Mesenchymal stem cell (in vitro differentiated cells and primary cell): ENCODE data around the gene AMIGO3. TPM values are rescaled to one million over a fixed set of nuclear protein-coding genes. Genes with fewer than 3 reads are reported as not detected.
A peak's percentile ranks its signal among the peaks of the same experiment; 100 is the strongest.

ENCODE experiments used
- DNase-seq: peaks from one replicate; pipeline ENCODE4 v3.0.0-alpha.2; 2013
- H2AFZ ChIP-seq: one replicate; pipeline ENCODE4 v1.6.1; 2013; ENCODE audit warnings: low read depth, mild to moderate bottlenecking, control low read depth, inconsistent platforms, low read length, moderate library complexity
- H2AK5ac ChIP-seq: 2 replicates; pipeline ENCODE4 v1.6.1; 2013; ENCODE audit warnings: low read length, moderate library complexity, mild to moderate bottlenecking, inconsistent platforms; ENCODE audit not compliant: severe bottlenecking
- H2BK120ac ChIP-seq: one replicate; pipeline ENCODE4 v1.6.1; 2013; ENCODE audit warnings: low read depth, mild to moderate bottlenecking, inconsistent platforms, low read length, moderate library complexity
- H2BK12ac ChIP-seq, 2 experiments: one replicate each; pipeline ENCODE4 v1.6.1; 2013; ENCODE audit warnings: inconsistent platforms in 2 of 2, low read length in 2 of 2, mild to moderate bottlenecking in 2 of 2, moderate library complexity in 2 of 2, control low read depth in 1 of 2
- H2BK15ac ChIP-seq: one replicate; pipeline ENCODE4 v1.6.1; 2013; ENCODE audit warnings: mild to moderate bottlenecking, low read depth, inconsistent platforms; ENCODE audit not compliant: poor library complexity, severe bottlenecking
- H2BK5ac ChIP-seq: 2 replicates; pipeline ENCODE4 v1.6.1; 2013; ENCODE audit warnings: low read depth, mild to moderate bottlenecking, low read length, control low read depth, inconsistent platforms; ENCODE audit not compliant: poor library complexity, severe bottlenecking
- H3K14ac ChIP-seq, 2 experiments: one replicate each; pipeline ENCODE4 v1.6.1; 2013; ENCODE audit warnings: inconsistent platforms in 2 of 2, low read length in 2 of 2, control low read depth in 1 of 2, mild to moderate bottlenecking in 1 of 2, moderate library complexity in 1 of 2
- H3K18ac ChIP-seq, 2 experiments: one replicate each; pipeline ENCODE4 v1.6.1; 2013; ENCODE audit warnings: inconsistent platforms in 2 of 2, low read length in 2 of 2, control low read depth in 1 of 2, low read depth in 1 of 2, mild to moderate bottlenecking in 1 of 2
- H3K23ac ChIP-seq, 2 experiments: one replicate each; pipeline ENCODE4 v1.6.1; 2013; ENCODE audit warnings: inconsistent platforms in 2 of 2, low read length in 2 of 2, mild to moderate bottlenecking in 2 of 2, moderate library complexity in 2 of 2, control low read depth in 1 of 2
- H3K27ac ChIP-seq: 2 replicates; pipeline ENCODE4 v1.5.1; 2013; ENCODE audit warnings: mild to moderate bottlenecking, moderate library complexity, low read length, control low read depth, inconsistent platforms; ENCODE audit not compliant: poor library complexity, severe bottlenecking
- H3K27me3 ChIP-seq, 2 experiments: 2 replicates each; pipeline versions ENCODE4 v1.6.1 to v1.7.0; 2013; ENCODE audit warnings: low read length in 2 of 2, mild to moderate bottlenecking in 2 of 2, moderate library complexity in 2 of 2, control low read depth in 1 of 2, inconsistent platforms in 1 of 2; ENCODE audit not compliant: control insufficient read depth in 1 of 2, insufficient read depth in 1 of 2
- H3K36me3 ChIP-seq, 2 experiments: 2 replicates each; pipeline versions ENCODE4 v1.6.1 to v1.7.0; 2013; ENCODE audit warnings: low read length in 2 of 2, control low read depth in 1 of 2, inconsistent platforms in 1 of 2, low read depth in 1 of 2, mild to moderate bottlenecking in 1 of 2; ENCODE audit not compliant: insufficient read depth in 2 of 2, control insufficient read depth in 1 of 2
- H3K4ac ChIP-seq, 2 experiments: one replicate each; pipeline ENCODE4 v1.6.1; 2013; ENCODE audit warnings: inconsistent platforms in 2 of 2, low read length in 2 of 2, mild to moderate bottlenecking in 2 of 2, moderate library complexity in 2 of 2, control low read depth in 1 of 2, low read depth in 1 of 2
- H3K4me1 ChIP-seq: 2 replicates; pipeline ENCODE4 v1.6.1; 2013; ENCODE audit warnings: low read depth, low read length, control low read depth; ENCODE audit not compliant: control insufficient read depth, insufficient read depth
- H3K4me2 ChIP-seq: 2 replicates; pipeline ENCODE4 v1.6.1; 2013; ENCODE audit warnings: low read length, mild to moderate bottlenecking, inconsistent platforms; ENCODE audit not compliant: poor library complexity, severe bottlenecking
- H3K4me3 ChIP-seq, 2 experiments: 2 replicates each; pipeline versions ENCODE4 v1.5.1 to v1.7.0; 2013; ENCODE audit warnings: low read length in 2 of 2, mild to moderate bottlenecking in 2 of 2, control low read depth in 1 of 2, low read depth in 1 of 2; ENCODE audit not compliant: insufficient read depth in 1 of 2
- H3K79me1 ChIP-seq: replicated peaks from 2 replicates; pipeline ENCODE4 v1.6.1; 2013; ENCODE audit warnings: mild to moderate bottlenecking, control low read depth, low read length, inconsistent platforms; ENCODE audit not compliant: poor library complexity, severe bottlenecking
- H3K9ac ChIP-seq: 2 replicates; pipeline ENCODE4 v1.7.0; 2013; ENCODE audit warnings: mild to moderate bottlenecking, low read length, moderate library complexity
- H3K9me3 ChIP-seq: 2 replicates; pipeline ENCODE4 v1.7.0; 2013; ENCODE audit warnings: mild to moderate bottlenecking, low read length; ENCODE audit not compliant: control insufficient read depth
- H4K8ac ChIP-seq: one replicate; pipeline ENCODE4 v1.6.1; 2013; ENCODE audit warnings: inconsistent platforms, mild to moderate bottlenecking, low read length, moderate library complexity
- H4K91ac ChIP-seq: one replicate; pipeline ENCODE4 v1.6.1; 2013; ENCODE audit warnings: mild to moderate bottlenecking, low read length, inconsistent platforms
- WGBS: methylation state at CpG from one replicate; pipeline ENCODE4 v1.1.7; 2013; ENCODE audit warnings: mixed read lengths; 5-methylcytosine and 5-hydroxymethylcytosine counted together
- polyA plus RNA-seq, 2 experiments: library from polyadenylated mRNA; stranded (reverse); fragments of 200-250 nt; gene quantifications; one replicate each; pipeline ENCODE4 v1.2.3, GENCODE V29; 2013

AMIGO3 gene, protein sequence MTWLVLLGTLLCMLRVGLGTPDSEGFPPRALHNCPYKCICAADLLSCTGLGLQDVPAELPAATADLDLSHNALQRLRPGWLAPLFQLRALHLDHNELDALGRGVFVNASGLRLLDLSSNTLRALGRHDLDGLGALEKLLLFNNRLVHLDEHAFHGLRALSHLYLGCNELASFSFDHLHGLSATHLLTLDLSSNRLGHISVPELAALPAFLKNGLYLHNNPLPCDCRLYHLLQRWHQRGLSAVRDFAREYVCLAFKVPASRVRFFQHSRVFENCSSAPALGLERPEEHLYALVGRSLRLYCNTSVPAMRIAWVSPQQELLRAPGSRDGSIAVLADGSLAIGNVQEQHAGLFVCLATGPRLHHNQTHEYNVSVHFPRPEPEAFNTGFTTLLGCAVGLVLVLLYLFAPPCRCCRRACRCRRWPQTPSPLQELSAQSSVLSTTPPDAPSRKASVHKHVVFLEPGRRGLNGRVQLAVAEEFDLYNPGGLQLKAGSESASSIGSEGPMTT
- polyA plus RNA-seq (2013, experiment 1 of 2), result 1.2 TPM
- polyA plus RNA-seq (2013, experiment 2 of 2), result 1.2 TPM

DNA sequence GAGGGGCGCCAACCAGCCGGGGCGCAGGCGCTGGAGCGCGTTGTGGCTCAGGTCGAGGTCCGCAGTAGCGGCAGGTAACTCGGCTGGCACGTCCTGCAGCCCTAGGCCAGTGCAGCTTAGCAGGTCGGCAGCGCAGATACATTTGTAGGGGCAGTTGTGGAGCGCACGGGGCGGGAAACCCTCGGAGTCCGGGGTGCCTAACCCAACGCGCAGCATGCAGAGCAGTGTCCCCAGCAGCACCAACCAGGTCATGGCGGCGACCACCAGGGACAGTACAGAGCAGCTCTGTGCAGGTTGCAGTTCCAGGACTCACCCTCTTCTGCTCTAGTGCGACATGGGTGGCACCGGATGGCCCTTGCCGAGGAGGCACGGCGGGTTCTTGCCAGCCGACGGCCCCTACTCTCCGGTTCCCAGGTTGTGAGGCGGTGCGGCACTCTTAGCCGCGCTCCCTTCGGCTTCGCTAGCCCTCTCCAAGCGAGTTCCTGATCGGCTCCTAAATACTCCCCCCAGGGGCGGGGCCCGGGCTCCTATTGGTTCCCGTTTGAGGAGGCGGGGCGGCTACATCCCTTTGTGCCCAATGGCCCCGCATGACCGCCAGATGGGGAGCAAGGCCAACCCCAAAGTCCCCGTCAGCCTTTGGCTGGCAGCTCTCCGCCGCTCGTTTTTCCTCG, at the start of gene AMIGO3:
Gene AMIGO3, minus strand, starts transcription at position 471 of the 671 bp plus-strand sequence. Its CDS starts 219 bp downstream, at position 252.
- Histone ChIP-seq H3K79me1 (peaks cover 18% of the 10 kb centered on the region), H2BK120ac (no peak within 1 kb of the TSS)

DNA sequence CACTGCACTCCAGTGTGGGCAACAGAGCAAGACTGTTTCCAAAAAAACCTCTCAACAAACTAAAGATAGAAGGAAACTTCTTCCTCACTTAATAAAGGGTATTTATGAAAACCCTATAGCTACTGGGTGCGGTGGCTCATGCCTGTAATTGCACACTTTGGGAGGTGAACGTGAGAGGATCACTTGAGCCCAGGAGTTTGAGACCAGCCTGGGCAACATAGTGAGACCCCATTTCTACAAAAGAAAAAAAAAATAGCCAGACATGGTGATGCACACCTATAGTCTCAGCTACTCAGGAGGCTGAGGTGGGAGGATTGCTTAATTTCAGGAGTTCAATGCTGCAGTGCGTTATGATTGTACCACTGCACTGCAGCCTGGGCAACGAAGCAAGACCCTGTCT, 44.5 kb upstream of the AMIGO3 start:
- H2BK120ac ChIP-seq, result no peak overlapping the region
- no peak overlapping the region for H2BK15ac ChIP-seq
- peaks cover 7 to 11% of the 10 kb centered on the region in 2 experiments for H3K36me3 ChIP-seq
- H2BK5ac ChIP-seq, result no peak overlapping the region
- H2AK5ac ChIP-seq, result no peak overlapping the region
- no peak overlapping the region for H2BK12ac ChIP-seq
- no peak overlapping the region for H4K91ac ChIP-seq
- H3K27ac ChIP-seq, result no peak overlapping the region
- no peaks in the 10 kb centered on the region for H3K4me1 ChIP-seq
- H4K8ac ChIP-seq, result no peak overlapping the region
- no peaks in the 10 kb centered on the region for H3K27me3 ChIP-seq
- no peak overlapping the region for H3K4me2 ChIP-seq
- no peak overlapping the region for H3K4ac ChIP-seq
- no peak overlapping the region for H3K23ac ChIP-seq
- H2AFZ ChIP-seq, result no peak overlapping the region
- H3K9me3 ChIP-seq, result no peaks in the 10 kb centered on the region
- H3K79me1 ChIP-seq, result peaks cover 8% of the 10 kb centered on the region
- DNase-seq, result no peak
- no peak overlapping the region for H3K4me3 ChIP-seq
- no peak overlapping the region for H3K18ac ChIP-seq
- WGBS, result 100% methylated on average over 3 of the region's 4 CpGs
- no peak overlapping the region for H3K9ac ChIP-seq
- H3K14ac ChIP-seq, result no peak overlapping the region

More for the DNA sequence above, at the start of gene AMIGO3:
- Histone ChIP-seq H4K8ac (peak within 1 kb of the TSS; percentile 62), H3K4me1 (peaks cover 29% of the 10 kb centered on the region), H2BK12ac (no peak within 1 kb of the TSS), H3K4me3 (peak within 1 kb of the TSS; percentile 54 to 81), H3K4me2 (peak within 1 kb of the TSS; percentile 87), H3K14ac (peak within 1 kb of the TSS in 1 of 2 experiments; percentile 50), H2AK5ac (no peak within 1 kb of the TSS), H3K23ac (peak within 1 kb of the TSS in 1 of 2 experiments; percentile 6), H2AFZ (peak within 1 kb of the TSS; percentile 56), H3K36me3 (peaks cover 33 to 70% of the 10 kb centered on the region in 2 experiments), H2BK15ac (no peak within 1 kb of the TSS), H4K91ac (peak within 1 kb of the TSS; percentile 66), H3K9ac (peak within 1 kb of the TSS; percentile 72), H3K4ac (peak within 1 kb of the TSS; percentile 41 to 69), H2BK5ac (no peak within 1 kb of the TSS), H3K9me3 (no peaks in the 10 kb centered on the region), H3K18ac (peak within 1 kb of the TSS; percentile 52 to 88), H3K27ac (no peak within 1 kb of the TSS), H3K27me3 (no peaks in the 10 kb centered on the region)
- WGBS, result 2% methylated on average over 49 of the region's 50 CpGs
- peak; percentile 95 for DNase-seq

DNA sequence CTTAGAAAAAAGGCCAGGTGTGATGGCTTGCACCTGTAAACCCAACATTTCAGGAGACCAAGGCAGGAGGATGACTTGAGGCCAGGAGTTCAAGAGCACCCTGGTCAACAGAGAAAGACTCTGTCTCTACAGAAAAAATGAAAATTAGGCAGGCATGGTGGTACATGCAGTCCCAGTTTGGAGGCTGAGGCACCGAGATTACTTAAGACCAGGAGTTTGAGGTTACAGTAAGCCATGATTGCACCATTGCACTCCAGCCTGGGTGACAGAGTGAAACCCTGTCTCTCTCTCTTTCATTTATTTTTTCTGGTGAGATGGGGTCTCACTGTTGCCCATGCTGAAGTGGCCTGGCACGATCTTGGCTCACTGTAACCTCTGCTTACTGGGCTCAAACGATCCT, 42.2 kb upstream of the AMIGO3 start:
- Histone ChIP-seq H3K4me2 (no peak overlapping the region), H3K9me3 (no peaks in the 10 kb centered on the region), H2AK5ac (no peak overlapping the region), H3K9ac (no peak overlapping the region), H3K4ac (no peak overlapping the region), H3K4me3 (no peak overlapping the region), H3K36me3 (peaks cover 7 to 11% of the 10 kb centered on the region in 2 experiments), H2BK12ac (no peak overlapping the region), H3K23ac (no peak overlapping the region), H4K91ac (no peak overlapping the region), H3K4me1 (no peaks in the 10 kb centered on the region), H4K8ac (no peak overlapping the region), H2BK120ac (no peak overlapping the region), H2BK5ac (no peak overlapping the region), H2BK15ac (no peak overlapping the region), H3K27me3 (no peaks in the 10 kb centered on the region), H3K14ac (no peak overlapping the region), H3K18ac (no peak overlapping the region), H3K27ac (no peak overlapping the region), H2AFZ (no peak overlapping the region), H3K79me1 (peaks cover 8% of the 10 kb centered on the region)
- 75% methylated on average over 1 of the region's 3 CpGs for WGBS
- no peak for DNase-seq

DNA sequence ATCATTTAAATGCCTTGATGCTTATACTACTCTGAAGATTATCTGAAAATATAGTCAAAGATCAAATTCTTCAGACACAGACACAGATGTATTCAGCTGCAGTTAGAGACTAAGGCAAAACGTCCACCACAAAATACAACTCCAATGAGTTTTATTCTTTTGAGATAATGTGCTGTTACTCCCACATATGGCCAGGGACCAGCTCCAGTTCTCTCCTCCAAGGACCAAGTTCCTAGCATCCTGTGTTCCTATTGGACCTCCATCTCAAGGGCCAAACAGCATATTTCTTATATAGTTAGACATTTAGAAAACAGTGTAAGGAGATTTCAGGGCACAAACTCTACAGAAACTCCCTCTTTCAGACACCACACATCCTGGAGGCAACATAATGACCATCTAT, 39.7 kb upstream of the AMIGO3 start:
- H2AK5ac ChIP-seq, result no peak overlapping the region
- H3K14ac ChIP-seq, result no peak overlapping the region
- H3K18ac ChIP-seq, result no peak overlapping the region
- H3K27me3 ChIP-seq, result no peaks in the 10 kb centered on the region
- no peak overlapping the region for H2BK5ac ChIP-seq
- H3K9me3 ChIP-seq, result no peaks in the 10 kb centered on the region
- peaks cover 6% of the 10 kb centered on the region for H3K79me1 ChIP-seq
- peaks cover 5 to 7% of the 10 kb centered on the region in 2 experiments for H3K36me3 ChIP-seq
- no peak overlapping the region for H3K4me3 ChIP-seq
- no peak overlapping the region for H3K27ac ChIP-seq
- no peak overlapping the region for H3K4ac ChIP-seq
- H3K9ac ChIP-seq, result no peak overlapping the region
- H2BK12ac ChIP-seq, result no peak overlapping the region
- 27% methylated on average over 1 of the region's 1 CpG for WGBS
- H3K4me1 ChIP-seq, result no peaks in the 10 kb centered on the region
- no peak for DNase-seq
- no peak overlapping the region for H2BK15ac ChIP-seq
- H3K23ac ChIP-seq, result no peak overlapping the region
- no peak overlapping the region for H4K91ac ChIP-seq
- no peak overlapping the region for H4K8ac ChIP-seq
- H2AFZ ChIP-seq, result no peak overlapping the region
- no peak overlapping the region for H2BK120ac ChIP-seq
- H3K4me2 ChIP-seq, result no peak overlapping the region
